Measurements from ENCODE around the gene DENND5B.
A peak's percentile ranks its signal among the peaks of the same experiment; 100 is the strongest.
"Not testable (repeated sequence)": the region's sequence is repeated elsewhere in the genome, so short reads cannot be mapped to it uniquely, and the experiment has no call there.

Gene DENND5B

DNA sequence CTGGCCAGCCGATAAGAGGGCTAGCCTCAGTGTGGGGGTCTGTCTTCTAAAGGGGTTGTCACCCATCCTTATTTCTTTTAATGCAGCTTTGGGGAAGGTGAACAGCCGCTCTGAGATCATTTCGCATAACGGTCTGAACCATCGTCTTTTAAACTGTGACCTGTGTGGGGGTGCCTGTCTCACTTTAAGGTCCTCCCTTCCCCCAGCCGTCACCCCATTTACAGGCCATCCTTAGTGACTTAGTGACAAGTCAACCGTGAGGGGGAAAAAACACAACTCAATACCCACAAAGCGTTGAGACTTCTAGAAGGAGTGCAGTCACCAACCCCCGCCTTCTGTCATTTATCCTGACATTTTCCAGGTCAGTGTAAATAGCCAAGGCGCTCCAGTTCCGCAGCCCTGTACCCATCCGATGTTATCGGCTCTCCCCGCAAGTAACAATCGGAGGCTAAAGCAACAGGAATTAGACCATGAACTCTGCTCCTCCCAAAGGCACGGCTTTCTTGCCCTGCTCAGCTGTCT, 505 bp upstream of the DENND5B start:
- DNase-seq (ENCODE audit: low spot score): peak; percentile 65

DNA sequence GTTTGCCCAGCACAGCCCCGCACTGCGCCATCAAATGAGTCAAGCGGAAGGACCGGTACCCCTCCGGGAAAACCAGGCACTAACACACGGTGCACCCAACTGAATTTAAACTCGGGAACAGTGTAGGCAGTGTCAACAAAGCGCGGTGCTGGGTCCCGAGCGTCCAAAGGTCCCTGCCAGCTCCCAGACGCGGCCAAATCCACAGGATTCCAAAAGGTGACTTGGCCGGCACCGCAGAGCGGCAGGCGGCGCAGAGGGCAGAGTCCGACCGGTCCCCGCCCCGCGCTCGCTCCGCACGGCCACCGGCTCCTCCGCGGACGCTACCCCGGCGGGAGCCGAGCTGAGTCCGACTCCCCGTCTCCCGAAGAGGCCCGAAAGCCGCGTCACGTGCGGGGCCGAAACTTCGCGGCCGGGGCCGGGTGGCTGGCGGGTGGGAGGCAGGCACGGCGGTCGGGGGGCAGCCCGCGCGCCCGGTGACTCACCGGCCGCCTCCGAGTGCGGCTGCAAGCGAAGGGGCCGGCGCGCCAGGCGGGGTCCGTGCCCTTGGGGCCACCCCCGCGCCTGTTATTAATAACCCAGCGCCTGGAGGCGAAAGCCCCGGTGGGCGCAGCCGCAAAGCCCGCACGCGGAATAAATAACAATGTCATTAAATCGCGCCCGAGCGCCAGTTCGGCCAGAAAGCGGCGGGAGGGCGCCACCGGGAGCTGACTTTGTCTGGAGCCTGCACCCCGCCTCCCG, 863 bp downstream of the DENND5B start:
- peak; percentile 79 for DNase-seq (ENCODE audit: low spot score)

GRCh38 chr12:31589598-31589903, 1.4 kb downstream of the DENND5B start:
- DNase-seq (ENCODE audit: low spot score): peak; percentile 85

DNA sequence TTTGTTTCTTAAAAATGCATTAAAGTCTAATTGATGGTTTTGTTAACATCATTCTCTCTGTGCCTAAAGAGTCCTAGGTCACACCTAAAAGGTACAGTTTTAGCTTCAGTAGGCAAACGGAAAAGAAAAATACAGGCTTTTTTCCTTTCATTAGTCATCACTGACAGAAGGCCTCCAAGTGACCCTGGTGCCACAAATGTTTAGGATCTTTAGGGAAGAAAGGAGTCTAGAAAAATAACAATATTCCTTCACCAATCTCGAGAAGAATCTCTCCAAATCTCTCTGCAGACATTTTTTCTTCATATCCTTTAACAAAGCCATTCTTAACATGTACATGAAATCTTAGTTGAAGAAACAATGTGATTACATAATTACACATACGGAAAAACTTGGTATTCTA, 2.0 kb downstream of the DENND5B start:
- DNase-seq (ENCODE audit: low spot score): no peak

GRCh38 chr12:31586728-31587127, 4.2 kb downstream of the DENND5B start:
- DNase-seq (ENCODE audit: low spot score): peak; percentile 62

GRCh38 chr12:31585895-31586294, 5.0 kb downstream of the DENND5B start:
- DNase-seq (ENCODE audit: low spot score): no peak

GRCh38 chr12:31585271-31585670, 5.7 kb downstream of the DENND5B start:
- DNase-seq (ENCODE audit: low spot score): no peak

GRCh38 chr12:31584782-31585181, 6.2 kb downstream of the DENND5B start:
- DNase-seq (ENCODE audit: low spot score): no peak

DNA sequence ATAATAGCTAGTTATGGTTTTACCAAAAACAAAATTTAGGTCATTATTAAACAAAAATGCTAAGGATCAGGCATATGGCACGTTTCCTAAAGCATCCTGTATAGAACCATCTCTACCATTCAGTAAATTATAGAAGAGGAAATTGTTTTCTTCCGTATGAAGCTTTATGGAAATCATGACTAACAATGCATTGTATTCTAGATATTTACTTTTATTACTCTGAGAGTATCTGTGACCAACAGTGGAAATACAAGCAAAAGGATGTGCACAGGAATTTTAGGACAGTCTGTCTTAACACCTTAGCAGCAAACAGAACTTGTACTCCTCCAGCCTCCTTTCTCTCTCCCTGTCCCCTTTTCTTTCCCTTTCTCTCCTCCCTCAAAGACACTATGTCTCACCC, 7.1 kb downstream of the DENND5B start:
- DNase-seq (ENCODE audit: low spot score): no peak

GRCh38 chr12:31582155-31582554, 8.8 kb downstream of the DENND5B start:
- no peak for DNase-seq (ENCODE audit: low spot score)

- DNase-seq (ENCODE audit: low spot score): no peak
These were observed 12.3 kb downstream of the DENND5B start for GRCh38 chr12:31578632-31579031.

- no peak for DNase-seq (ENCODE audit: low spot score)
These were observed 15.9 kb downstream of the DENND5B start for GRCh38 chr12:31574803-31575575.

DNA sequence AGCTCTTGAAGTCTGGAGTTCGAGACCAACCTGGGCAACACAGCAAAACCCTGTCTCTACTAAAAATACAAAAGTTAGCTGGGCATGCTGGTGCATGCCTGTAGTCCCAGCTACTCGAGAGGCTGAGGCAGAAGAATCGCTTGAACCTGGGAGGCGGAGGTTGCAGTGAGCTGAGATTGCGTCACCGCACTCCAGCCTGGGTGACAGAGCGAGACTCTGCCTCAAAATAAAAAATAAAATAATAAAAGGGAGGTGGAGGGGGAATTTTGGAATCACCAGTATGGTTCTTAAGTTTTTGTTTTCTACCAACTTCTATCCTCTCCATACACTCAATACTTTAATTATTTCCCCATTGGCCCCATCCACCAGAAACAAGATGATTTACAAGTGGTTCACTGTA, 16.6 kb downstream of the DENND5B start:
- not testable (repeated sequence) for DNase-seq (ENCODE audit: low spot score)

DNA sequence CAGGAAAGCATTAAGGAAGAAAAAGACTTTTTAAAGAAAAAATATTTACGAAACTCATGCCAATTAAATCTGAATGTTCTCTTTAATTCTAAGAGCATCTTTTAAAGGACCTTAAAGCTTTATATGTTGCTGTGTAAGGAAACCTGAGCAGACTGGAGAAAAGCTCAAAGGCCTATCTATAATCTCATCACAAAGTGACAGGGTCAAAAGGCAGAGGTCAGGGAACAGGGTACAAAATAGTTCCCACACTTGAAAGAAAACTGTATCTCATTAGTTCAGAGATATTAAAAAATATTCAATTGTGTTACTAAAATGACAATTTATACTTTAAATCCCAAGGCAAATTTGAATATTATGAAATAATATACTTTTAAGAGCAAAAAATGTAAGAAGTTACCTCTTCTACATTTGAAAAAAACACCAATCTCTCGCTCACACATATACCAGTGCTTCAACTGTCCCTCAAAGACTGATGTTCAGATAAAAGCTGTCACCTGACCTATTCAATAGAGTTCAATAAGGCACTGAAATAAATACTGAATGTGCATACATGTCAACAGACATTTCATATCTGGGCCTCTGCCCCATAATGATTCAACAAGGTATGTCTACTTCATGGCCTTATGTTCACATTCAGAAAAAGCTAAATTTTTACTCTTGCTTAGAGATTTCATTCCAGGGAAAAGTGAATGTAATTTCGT, 17.9 kb downstream of the DENND5B start:
- DNase-seq (ENCODE audit: low spot score): no peak

DNA sequence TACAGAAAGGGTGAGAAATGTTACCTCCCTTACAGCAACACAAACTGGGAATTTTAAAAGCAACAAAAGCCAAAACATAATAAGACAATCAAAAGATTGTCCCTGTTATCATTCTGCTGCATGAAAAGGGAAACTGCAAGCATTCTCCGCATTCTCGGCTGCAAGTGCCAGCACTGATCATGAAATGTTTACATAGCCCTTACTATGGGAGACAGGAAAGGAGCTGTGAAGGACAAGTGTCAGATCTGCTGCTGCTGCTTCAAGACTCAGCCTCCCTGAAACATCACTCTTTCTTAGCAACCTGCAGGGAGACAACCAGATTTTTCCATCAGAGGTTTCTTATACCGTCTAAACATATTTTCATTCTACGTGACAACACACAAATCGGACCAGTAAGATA, 20.1 kb downstream of the DENND5B start:
- no peak for DNase-seq (ENCODE audit: low spot score)

DNA sequence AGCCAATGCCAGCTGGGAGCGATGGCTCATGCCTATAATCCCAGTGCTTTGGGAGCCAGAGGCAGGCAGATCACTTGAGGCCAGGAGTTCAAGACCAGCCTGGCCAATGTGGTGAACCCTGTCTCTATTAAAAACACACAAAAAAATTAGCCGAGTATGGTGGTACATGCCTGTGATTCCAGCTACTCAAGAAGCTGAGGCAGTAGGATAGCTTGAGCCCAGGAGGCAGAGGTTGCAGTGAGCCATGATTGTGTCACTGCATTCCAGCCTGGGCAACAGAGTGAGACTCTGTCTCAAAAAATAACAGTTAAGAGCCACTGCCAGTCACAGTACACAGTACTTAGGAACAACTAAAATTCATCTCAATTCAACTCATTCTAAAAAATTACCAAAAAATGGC, 21.4 kb downstream of the DENND5B start:
- not testable (repeated sequence) for DNase-seq (ENCODE audit: low spot score)

- peak; percentile 48 for DNase-seq (ENCODE audit: low spot score)
These were observed 22.4 kb downstream of the DENND5B start for GRCh38 chr12:31568498-31568897.

GRCh38 chr12:31567029-31567428, 23.9 kb downstream of the DENND5B start:
- no peak for DNase-seq (ENCODE audit: low spot score)

- no peak for DNase-seq (ENCODE audit: low spot score)
These were observed 24.4 kb downstream of the DENND5B start for GRCh38 chr12:31566547-31566946.

DNA sequence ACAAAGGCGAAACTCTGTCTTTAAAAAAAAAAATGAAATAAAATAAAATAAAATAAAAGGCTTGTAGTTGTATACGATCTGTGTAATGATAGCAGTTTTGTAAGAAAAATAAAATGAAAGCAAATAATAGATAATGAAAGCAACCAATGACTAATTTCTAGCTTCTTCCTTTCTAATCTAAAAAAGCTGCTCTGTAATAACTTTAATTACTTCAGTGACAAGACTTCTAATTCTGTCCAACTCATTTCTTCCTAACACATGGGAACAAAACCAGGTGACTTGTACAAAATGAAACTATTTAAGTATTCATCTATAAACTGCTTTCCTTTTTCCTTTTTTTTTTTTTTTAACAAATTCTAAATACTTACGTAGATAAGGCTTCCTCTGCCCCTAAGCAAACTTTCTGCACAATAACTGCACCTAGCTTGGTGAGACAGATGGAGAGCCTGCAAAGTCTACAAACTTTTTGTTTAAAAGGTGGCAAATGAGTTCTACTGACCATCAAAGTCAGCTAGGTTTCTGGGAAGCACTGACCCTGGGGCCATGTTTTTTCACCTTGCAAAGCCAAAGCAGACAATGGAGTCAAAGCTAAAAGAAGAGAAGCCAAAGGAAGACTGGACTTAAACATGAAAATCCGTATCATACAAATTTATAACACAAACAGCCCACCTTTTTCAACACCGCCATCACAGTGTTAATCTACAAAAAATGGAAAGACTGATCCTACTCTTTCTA, 28.2 kb downstream of the DENND5B start:
- DNase-seq (ENCODE audit: low spot score): no peak

GRCh38 chr12:31560516-31560915, 30.4 kb downstream of the DENND5B start:
- DNase-seq (ENCODE audit: low spot score): no peak

- no peak for DNase-seq (ENCODE audit: low spot score)
These were observed 32.4 kb downstream of the DENND5B start for GRCh38 chr12:31558521-31558920.

Measured in NAMALWA (cell line).